ENCODE measurements around the gene RWDD1. TPM values are rescaled to one million over a fixed set of nuclear protein-coding genes. Genes with fewer than 3 reads are reported as not detected.
A peak's percentile ranks its signal among the peaks of the same experiment; 100 is the strongest.

Gene RWDD1
- total RNA-seq = 10 to 100 TPM; 44.3 to 46.0 TPM

- peak; percentile 99 for DNase-seq
- intact Hi-C loops (cut with micrococcal nuclease) = no loop called here
Measured at GRCh38 chr6:116570856-116571682, at the start of gene RWDD1. Gene RWDD1, plus strand, starts transcription at chr6:116571504. Its CDS starts 79 bp downstream, at chr6:116571583.

GRCh38 chr6:116522896-116523295, 48.4 kb upstream of the RWDD1 start:
- POLR2A ChIA-PET = no interaction called here
- CTCF ChIA-PET = interaction anchor here (0.8 to 2.2 kb wide), 6 partner anchors 9 to 254 kb away, joined by 3 to 7 read pairs (median 4); no protein-coding TSS in a partner anchor
- Mint-ChIP-seq H3K27ac (no peak overlapping the region), H3K4me1 (ENCODE audit: low read depth) (no peaks in the 10 kb centered on the region), H3K27me3 (peaks cover 2% of the 10 kb centered on the region), H3K4me3 (no peak overlapping the region), H3K36me3 (ENCODE audit: low read depth) (no peaks in the 10 kb centered on the region), H3K9me3 (no peaks in the 10 kb centered on the region)
- ATAC-seq (no peak), DNase-seq (no peak)
- TF ChIP-seq, protein P1, sequence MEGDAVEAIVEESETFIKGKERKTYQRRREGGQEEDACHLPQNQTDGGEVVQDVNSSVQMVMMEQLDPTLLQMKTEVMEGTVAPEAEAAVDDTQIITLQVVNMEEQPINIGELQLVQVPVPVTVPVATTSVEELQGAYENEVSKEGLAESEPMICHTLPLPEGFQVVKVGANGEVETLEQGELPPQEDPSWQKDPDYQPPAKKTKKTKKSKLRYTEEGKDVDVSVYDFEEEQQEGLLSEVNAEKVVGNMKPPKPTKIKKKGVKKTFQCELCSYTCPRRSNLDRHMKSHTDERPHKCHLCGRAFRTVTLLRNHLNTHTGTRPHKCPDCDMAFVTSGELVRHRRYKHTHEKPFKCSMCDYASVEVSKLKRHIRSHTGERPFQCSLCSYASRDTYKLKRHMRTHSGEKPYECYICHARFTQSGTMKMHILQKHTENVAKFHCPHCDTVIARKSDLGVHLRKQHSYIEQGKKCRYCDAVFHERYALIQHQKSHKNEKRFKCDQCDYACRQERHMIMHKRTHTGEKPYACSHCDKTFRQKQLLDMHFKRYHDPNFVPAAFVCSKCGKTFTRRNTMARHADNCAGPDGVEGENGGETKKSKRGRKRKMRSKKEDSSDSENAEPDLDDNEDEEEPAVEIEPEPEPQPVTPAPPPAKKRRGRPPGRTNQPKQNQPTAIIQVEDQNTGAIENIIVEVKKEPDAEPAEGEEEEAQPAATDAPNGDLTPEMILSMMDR (IDR thresholded peaks at IDR 0.05) = no peak
- intact Hi-C loops (cut with micrococcal nuclease) = no loop called here

More at GRCh38 chr6:116570856-116571682, at the start of gene RWDD1:
- Mint-ChIP-seq H3K27me3 (no peaks in the 10 kb centered on the region), H3K36me3 (ENCODE audit: low read depth) (peaks cover 5% of the 10 kb centered on the region), H3K4me1 (ENCODE audit: low read depth) (peaks cover 32% of the 10 kb centered on the region), H3K9me3 (no peaks in the 10 kb centered on the region), H3K27ac (peak within 1 kb of the TSS; percentile 96), H3K4me3 (peak within 1 kb of the TSS; percentile 95)
- TF ChIP-seq, protein P1 (IDR thresholded peaks at IDR 0.05) = no peak
- ChIA-PET CTCF (interaction anchor here (1.0 to 3.8 kb wide), 10 partner anchors 8 to 298 kb away, joined by 3 to 40 read pairs (median 4); no protein-coding TSS in a partner anchor), POLR2A (interaction anchor here (0.6 to 1.6 kb wide), 12 partner anchors 8 to 298 kb away, joined by 3 to 5 read pairs (median 3); partner anchors contain the start of gene ZUP1)
- peak; percentile 97 for ATAC-seq

DNA sequence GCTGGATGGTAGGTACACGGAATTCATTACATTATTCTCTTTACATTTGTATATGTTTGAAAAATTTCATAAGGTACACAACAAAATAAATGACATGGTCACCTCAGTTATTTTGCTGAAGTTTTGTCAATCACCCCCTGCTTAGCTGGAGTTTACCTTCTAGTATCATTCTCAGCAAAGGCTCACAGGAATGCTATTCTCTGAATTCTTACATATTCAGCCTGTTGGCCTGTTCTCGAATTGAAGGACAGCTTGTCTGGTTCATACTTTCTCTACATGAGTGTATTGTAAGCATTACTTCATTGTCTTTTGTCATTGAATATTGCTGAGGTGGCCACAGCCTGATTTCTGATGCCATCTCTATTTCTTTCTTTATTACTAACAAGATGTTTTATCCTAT, 47.1 kb upstream of the RWDD1 start:
- intact Hi-C loops (cut with micrococcal nuclease) = no loop called here
- TF ChIP-seq, protein P1 (IDR thresholded peaks at IDR 0.05) = no peak
- DNase-seq (no peak), ATAC-seq (no peak)
- H3K4me3 Mint-ChIP-seq = no peak overlapping the region
- no peaks in the 10 kb centered on the region for H3K9me3 Mint-ChIP-seq
- H3K27ac Mint-ChIP-seq = no peak overlapping the region
- no peaks in the 10 kb centered on the region for H3K4me1 Mint-ChIP-seq (ENCODE audit: low read depth)
- H3K27me3 Mint-ChIP-seq = peaks cover 2% of the 10 kb centered on the region
- H3K36me3 Mint-ChIP-seq (ENCODE audit: low read depth) = no peaks in the 10 kb centered on the region
- POLR2A ChIA-PET = interaction anchor here (0.6 kb wide), 1 partner anchor 163 kb away, joined by 4 read pairs; no protein-coding TSS in a partner anchor
- CTCF ChIA-PET = interaction anchor here (1.0 to 1.6 kb wide), 3 partner anchors 9 to 11 kb away, joined by 3 to 4 read pairs (median 3); no protein-coding TSS in a partner anchor

GRCh38 chr6:116528133-116528532, 43.2 kb upstream of the RWDD1 start:
- CTCF ChIA-PET = no interaction called here

More at GRCh38 chr6:116528133-116528532, 43.2 kb upstream of the RWDD1 start:
- TF ChIP-seq, protein P1 (IDR thresholded peaks at IDR 0.05) = no peak
- POLR2A ChIA-PET = no interaction called here
- Mint-ChIP-seq H3K9me3 (no peaks in the 10 kb centered on the region), H3K4me1 (ENCODE audit: low read depth) (no peaks in the 10 kb centered on the region), H3K36me3 (ENCODE audit: low read depth) (no peaks in the 10 kb centered on the region), H3K27ac (no peak overlapping the region), H3K4me3 (no peak overlapping the region), H3K27me3 (peaks cover 9% of the 10 kb centered on the region)
- ATAC-seq (no peak), DNase-seq (no peak)
- intact Hi-C loops (cut with micrococcal nuclease) = no loop called here

Data from activated CD8-positive, alpha-beta T cell treated with anti-CD3 and anti-CD28 coated beads for 36 hours (primary cell).